ENCODE results near the gene KCNIP3.

KCNIP3 gene

GRCh38 chr2:95333888-95334338 lies 36.8 kb downstream of the KCNIP3 start:
- no peak for TF ChIP-seq CTCF (IDR thresholded peaks at IDR 0.05; ENCODE audit: insufficient read depth, low read depth, low read length, missing control alignments)
- peak; percentile 79 for DNase-seq (ENCODE audit: low read depth)
- H3K4me3 ChIP-seq (ENCODE audit: low read length) = no peak overlapping the region

- no peak for TF ChIP-seq CTCF (IDR thresholded peaks at IDR 0.05; ENCODE audit: insufficient read depth, low read depth, low read length, missing control alignments)
- no peak overlapping the region for H3K4me3 ChIP-seq (ENCODE audit: low read length)
- DNase-seq (ENCODE audit: low read depth) = no peak
These were observed 37.9 kb downstream of the KCNIP3 start for GRCh38 chr2:95334916-95335641.

GRCh38 chr2:95336406-95336805 lies 39.3 kb downstream of the KCNIP3 start:
- TF ChIP-seq CTCF (IDR thresholded peaks at IDR 0.05; ENCODE audit: insufficient read depth, low read depth, low read length, missing control alignments) = no peak
- DNase-seq (ENCODE audit: low read depth) = no peak
- no peak overlapping the region for H3K4me3 ChIP-seq (ENCODE audit: low read length)

DNA sequence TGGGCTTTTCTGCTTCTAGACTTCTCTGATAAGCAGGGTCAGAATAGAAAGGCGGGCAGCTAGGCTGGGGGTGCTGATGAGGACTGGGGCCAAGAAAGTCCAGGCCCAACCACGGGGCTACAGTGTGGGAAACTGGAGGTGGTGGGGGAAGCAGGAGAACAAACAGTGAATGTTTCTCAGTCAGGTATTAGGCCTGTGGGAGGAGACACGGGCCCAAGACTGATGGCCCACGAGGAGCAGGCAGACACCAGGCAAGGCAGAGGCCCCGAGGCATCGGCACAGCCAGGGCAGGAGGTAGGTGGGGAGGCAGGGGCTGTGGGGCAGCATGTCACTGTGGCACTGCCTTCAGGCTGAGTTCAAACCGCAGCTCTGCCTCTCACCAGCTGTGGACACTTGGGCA lies 40.7 kb downstream of the KCNIP3 start:
- H3K4me3 ChIP-seq (ENCODE audit: low read length) = no peak overlapping the region
- TF ChIP-seq CTCF (IDR thresholded peaks at IDR 0.05; ENCODE audit: insufficient read depth, low read depth, low read length, missing control alignments) = no peak
- DNase-seq (ENCODE audit: low read depth) = no peak

GRCh38 chr2:95342556-95343320 lies 45.6 kb downstream of the KCNIP3 start:
- no peak overlapping the region for H3K4me3 ChIP-seq (ENCODE audit: low read length)
- no peak for TF ChIP-seq CTCF (IDR thresholded peaks at IDR 0.05; ENCODE audit: insufficient read depth, low read depth, low read length, missing control alignments)
- DNase-seq (ENCODE audit: low read depth) = no peak

DNA sequence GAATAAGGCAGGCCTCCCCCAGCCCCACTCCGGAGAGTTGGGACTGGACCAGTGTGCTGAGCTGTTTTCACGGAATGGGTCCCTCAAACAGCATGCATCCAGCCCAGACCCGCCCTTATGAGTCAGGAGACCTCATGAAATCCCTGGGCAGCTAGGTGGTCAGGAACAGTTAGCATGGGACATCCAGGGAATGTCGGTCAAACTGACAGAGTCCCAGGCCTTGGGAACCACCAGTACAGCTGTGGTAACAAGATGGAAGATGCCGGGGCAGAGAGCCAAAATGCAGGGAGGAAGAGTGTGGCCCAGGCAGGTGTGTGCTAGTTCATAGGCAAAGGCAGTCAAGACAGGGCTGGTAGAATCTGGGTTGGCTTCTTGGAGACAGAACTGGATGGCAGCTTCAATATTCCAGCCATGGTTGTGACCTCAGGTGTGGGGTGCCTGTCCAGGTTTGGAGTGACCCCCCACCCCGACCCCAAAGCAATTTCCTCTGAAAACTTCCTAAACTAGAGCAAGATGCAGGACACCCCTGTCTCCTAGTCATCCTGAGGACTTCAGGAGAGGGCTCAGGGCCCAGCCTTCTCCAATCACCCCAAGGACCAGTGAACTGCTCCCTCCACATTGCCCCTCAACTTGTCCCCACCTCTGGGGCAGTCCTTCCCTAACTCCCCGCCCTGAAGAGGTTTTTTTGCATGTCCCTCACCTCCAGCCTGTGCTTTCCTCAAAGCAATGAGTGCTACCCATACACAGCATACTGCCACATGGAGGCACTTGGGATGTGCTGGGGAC lies 46.5 kb downstream of the KCNIP3 start:
- DNase-seq (ENCODE audit: low read depth) = peak; percentile 20
- no peak overlapping the region for H3K4me3 ChIP-seq (ENCODE audit: low read length)
- TF ChIP-seq CTCF (IDR thresholded peaks at IDR 0.05; ENCODE audit: insufficient read depth, low read depth, low read length, missing control alignments) = no peak

All from epithelial cell of esophagus (primary cell).